NCI-H345 treated with DMSO at 0.1 percent for 48 hours (cell line): Measurements from ENCODE around the gene MIEN1.
"Not testable (repeated sequence)": the region's sequence is repeated elsewhere in the genome, so short reads cannot be mapped to it uniquely, and the experiment has no call there.

Experiments
- DNase-seq: peaks from one replicate; lab custom pipeline; 2025; ENCODE audit not compliant: unreplicated experiment; lab: John Stamatoyannopoulos, UW

The MIEN1 gene

GRCh38 chr17:39742126-39742855 lies 12.0 kb upstream of the MIEN1 start:
- DNase-seq: no peak

GRCh38 chr17:39740357-39741111 lies 10.2 kb upstream of the MIEN1 start:
- DNase-seq: no peak

GRCh38 chr17:39739885-39740356 lies 9.6 kb upstream of the MIEN1 start:
- no peak for DNase-seq

- peak; percentile 63 for DNase-seq
Observed at GRCh38 chr17:39738983-39739884, 8.9 kb upstream of the MIEN1 start.

GRCh38 chr17:39738568-39738901 lies 8.2 kb upstream of the MIEN1 start:
- DNase-seq: peak; percentile 28

- peak; percentile 81 for DNase-seq
Observed at GRCh38 chr17:39737760-39738567, 7.6 kb upstream of the MIEN1 start, which contains the start of gene GRB7. TSS of gene GRB7 (plus strand) at chr17:39737938. CDS start at chr17:39742302, 4,364 bp downstream.

- DNase-seq: no peak
Observed at GRCh38 chr17:39737206-39737759, 7.0 kb upstream of the MIEN1 start.

- no peak for DNase-seq
Observed at GRCh38 chr17:39736319-39737165, 6.2 kb upstream of the MIEN1 start.

- no peak for DNase-seq
Observed at GRCh38 chr17:39735882-39736281, 5.5 kb upstream of the MIEN1 start.

GRCh38 chr17:39732586-39732985 lies 2.3 kb upstream of the MIEN1 start:
- DNase-seq: no peak

- DNase-seq: no peak
Observed at GRCh38 chr17:39729280-39729851, 966 bp downstream of the MIEN1 start.

GRCh38 chr17:39727556-39727955 lies 2.8 kb downstream of the MIEN1 start:
- no peak for DNase-seq

- no peak for DNase-seq
Observed at GRCh38 chr17:39726617-39727016, 3.7 kb downstream of the MIEN1 start.

GRCh38 chr17:39725923-39726322 lies 4.4 kb downstream of the MIEN1 start:
- DNase-seq: not testable (repeated sequence)

- no peak for DNase-seq
Observed at GRCh38 chr17:39724731-39725130, 5.6 kb downstream of the MIEN1 start.

- no peak for DNase-seq
Observed at GRCh38 chr17:39722965-39723848, 7.1 kb downstream of the MIEN1 start.

GRCh38 chr17:39722104-39722503 lies 8.2 kb downstream of the MIEN1 start:
- DNase-seq: no peak
